K562 (cell line): ENCODE results near the gene FOSL1. TPM values are rescaled to one million over a fixed set of nuclear protein-coding genes. Genes with fewer than 3 reads are reported as not detected.

ENCODE experiments used
- ATAC-seq: fragments of 200-7000 bp; cut with Tn5 transposase; 3 replicates; pipeline ENCODE4 v1.9.1; 2020; ENCODE audit warnings: moderate library complexity
- BruUV-seq: library from RNA; stranded (reverse); fragments of 400-500 nt; replicated peaks from 2 replicates; lab custom pipeline; 2021; lab: Mats Ljungman, UMichigan
- CTCF ChIA-PET: fragments of 300-600 bp; formaldehyde crosslinking; extraction: SDS; loops from one replicate; lab custom pipeline; 2021; ENCODE audit warnings: low intra/inter-chr PET ratio; lab: Yijun Ruan, JAX
- POLR2A ChIA-PET: fragments of 300-600, 350-650 bp; sonication (Branson Sonifier 250); formaldehyde crosslinking; extraction: SDS; loops from one replicate; lab custom pipeline; 2021; ENCODE audit warnings: antibody characterized with exemption, inconsistent platforms; lab: Yijun Ruan, JAX
- DNase-seq, 4 experiments: peaks; one replicate each; pipeline versions ENCODE4 v3.0.0 to v3.0.0-alpha.2; 2011 to 2018; ENCODE audit warnings: low spot score in 3 of 4, mixed read lengths in 3 of 4; ENCODE audit errors: extremely low read depth in 1 of 4
- FAIRE-seq: peaks from 2 replicates; lab custom pipeline; 2011; peaks lifted over from hg19 to GRCh38; lab: Jason Lieb, UNC
- H2AFZ ChIP-seq: 2 replicates; pipeline ENCODE4 v1.6.0; 2011; ENCODE audit warnings: low read depth, low read length, control low read depth, inconsistent platforms
- H3K27ac ChIP-seq: fragments of 200-600 bp; 3 replicates; pipeline ENCODE4 v1.8.0; 2011; ENCODE audit warnings: low read depth, mild to moderate bottlenecking, control low read depth, inconsistent platforms, low read length, moderate library complexity, mixed read lengths; ENCODE audit errors: extremely low read depth
- H3K27me3 ChIP-seq, 2 experiments: fragments of 300-600 bp in 1 of 2; 2 replicates in 1 of 2; 3 replicates in 1 of 2; pipeline versions ENCODE4 v1.6.0 to v1.8.0; 2011; ENCODE audit warnings: inconsistent platforms in 2 of 2, low read length in 2 of 2, mild to moderate bottlenecking in 1 of 2, mixed read lengths in 1 of 2, moderate library complexity in 1 of 2; ENCODE audit not compliant: control insufficient read depth in 2 of 2, insufficient read depth in 2 of 2
- H3K36me3 ChIP-seq: fragments of 300-600 bp; 3 replicates; pipeline ENCODE4 v1.8.0; 2011; ENCODE audit warnings: mild to moderate bottlenecking, low read length, inconsistent platforms; ENCODE audit not compliant: control insufficient read depth, insufficient read depth
- H3K4me1 ChIP-seq, 2 experiments: fragments of 200-600 bp in 1 of 2; replicated peaks in 1 of 2; 2 replicates in 1 of 2; 3 replicates in 1 of 2; pipeline versions ENCODE4 v1.5.1 to v1.8.0; 2011; ENCODE audit warnings: inconsistent platforms in 2 of 2, low read length in 2 of 2, mild to moderate bottlenecking in 1 of 2, mixed read lengths in 1 of 2, moderate library complexity in 1 of 2; ENCODE audit not compliant: control insufficient read depth in 2 of 2, insufficient read depth in 2 of 2
- H3K4me2 ChIP-seq: 2 replicates; pipeline ENCODE4 v1.6.1; 2011; ENCODE audit warnings: low read length, control low read depth, inconsistent platforms, mixed read lengths; ENCODE audit not compliant: insufficient read depth
- H3K4me3 ChIP-seq: fragments of 200-600 bp; sonication (generic), shearing (Covaris generic); 2 replicates; pipeline ENCODE4 v1.5.1; 2016; ENCODE audit warnings: control low read depth, inconsistent platforms
- H3K79me2 ChIP-seq: fragments of 200-600 bp; 3 replicates; pipeline ENCODE4 v1.8.0; 2011; ENCODE audit warnings: low read length, inconsistent platforms; ENCODE audit not compliant: control insufficient read depth, insufficient read depth
- H3K9ac ChIP-seq, 2 experiments: 2 replicates each; pipeline versions ENCODE4 v1.6.0 to v1.6.1; 2011; ENCODE audit warnings: low read depth in 2 of 2, low read length in 2 of 2, control low read depth in 1 of 2, inconsistent platforms in 1 of 2, mild to moderate bottlenecking in 1 of 2, mixed read lengths in 1 of 2; ENCODE audit not compliant: insufficient read depth in 1 of 2
- H3K9me1 ChIP-seq: one replicate; pipeline ENCODE4 v1.6.0; 2011; ENCODE audit warnings: inconsistent platforms, mild to moderate bottlenecking, low read length, moderate library complexity; ENCODE audit not compliant: control insufficient read depth, insufficient read depth
- H3K9me3 ChIP-seq: replicated peaks from 2 replicates; pipeline ENCODE4 v1.5.1; 2011; ENCODE audit warnings: low read depth, low read length, inconsistent platforms; ENCODE audit not compliant: control insufficient read depth, insufficient read depth
- H4K20me1 ChIP-seq: replicated peaks from 2 replicates; pipeline ENCODE4 v1.6.1; 2011; ENCODE audit warnings: low read length, inconsistent platforms, mixed read lengths; ENCODE audit not compliant: control insufficient read depth, insufficient read depth
- ARID1B ChIP-seq: fragments of 450-650 bp; IDR thresholded peaks from 2 replicates; pipeline ENCODE4 v1.6.1; 2016; ENCODE audit warnings: antibody characterized with exemption, mild to moderate bottlenecking, inconsistent platforms
- SRSF9 ChIP-seq: fragments of 200-400 bp; formaldehyde crosslinking; IDR thresholded peaks from 2 replicates; pipeline ENCODE4 v1.6.1; 2017; ENCODE audit warnings: low read depth, low read length, borderline replicate concordance
- WGBS: fragments of 100-300 bp; shearing (Covaris generic); methylation state at CpG from one replicate; pipeline ENCODE4 v1.1.6; 2016; ENCODE audit warnings: low coverage, mixed read lengths; ENCODE audit not compliant: insufficient coverage; ENCODE audit errors: missing lambda C conversion rate; 5-methylcytosine and 5-hydroxymethylcytosine counted together
- in situ Hi-C: fragments of 300-500 bp; cut with MboI; formaldehyde crosslinking; loops from 4 replicates; pipeline ENCODE4 v1.15.0; 2018; ENCODE audit warnings: inconsistent platforms, mixed read lengths
- intact Hi-C: fragments of 100-400 bp; cut with micrococcal nuclease; formaldehyde crosslinking; loops from 2 replicates; pipeline ENCODE4 v1.14.2; 2022
- polyA plus RNA-seq, 8 experiments: library from polyadenylated mRNA; depleted of rRNA in 4 of 8; stranded (reverse) in 5 of 8; unstranded in 3 of 8; fragments of >200 nt; fragmentation: Nextera tagmentation in 2 of 8; fragmentation: Illumina TruSeq in 1 of 8; extraction: Ambion mirVana in 2 of 8; extraction: Trizol in 1 of 8; gene quantifications; 2 replicates each; pipeline versions ENCODE4 v1.2.1 to v1.2.3, GENCODE V29; 2011 to 2014; ENCODE audit warnings: inconsistent platforms in 1 of 8, missing spikeins in 1 of 8
- total RNA-seq, 7 experiments: library from RNA; depleted of rRNA in 6 of 7; stranded (reverse); fragments of >200 nt in 6 of 7; fragmentation: Illumina TruSeq in 2 of 7; extraction: Trizol in 2 of 7; gene quantifications; 2 replicates each; pipeline versions ENCODE4 v1.2.1 to v1.2.3, GENCODE V29; 2011 to 2021; ENCODE audit warnings: low replicate concordance in 1 of 7
- TF ChIP-seq, protein P1 (sequence below): fragments of 150-350 bp; IDR thresholded peaks from 2 replicates; pipeline ENCODE4 v1.6.1; 2014; ENCODE audit warnings: low read depth, mild to moderate bottlenecking, low read length, borderline replicate concordance
- TF ChIP-seq, protein P2 (sequence below): IDR thresholded peaks from 3 replicates; pipeline ENCODE4 v1.6.1; 2011; ENCODE audit warnings: borderline replicate concordance, mild to moderate bottlenecking, moderate library complexity; ENCODE audit not compliant: insufficient read length; ENCODE audit errors: extremely low read depth
- TF ChIP-seq, protein P3 (sequence below), 3 experiments: fragments of 200-800 bp in 1 of 3; fragments of 250-450 bp in 1 of 3; fragments of 450-650 bp in 1 of 3; sonication (Bioruptor Pico) in 1 of 3; sonication (Bioruptor generic) in 1 of 3; formaldehyde crosslinking in 1 of 3; IDR thresholded peaks; 2 replicates each; pipeline versions ENCODE4 v1.6.1 to v1.8.0; 2016 to 2022; ENCODE audit warnings: mild to moderate bottlenecking in 2 of 3, missing genetic modification characterization in 2 of 3, missing compliant biosample characterization in 1 of 3, moderate library complexity in 1 of 3
- TF ChIP-seq, protein P4 (sequence below): fragments of 250-450 bp; sonication (Bioruptor Pico); IDR thresholded peaks from 2 replicates; pipeline ENCODE4 v1.8.0; 2022; ENCODE audit warnings: moderate library complexity, mild to moderate bottlenecking, inconsistent platforms

FOSL1 gene
- total and polyA plus RNA-seq, 9 of the 15 experiments (the other 6 are each of a cell fraction or from before 2014, with no cell fraction given) = 3.5 to 39.6 (median 10.0) TPM

DNA sequence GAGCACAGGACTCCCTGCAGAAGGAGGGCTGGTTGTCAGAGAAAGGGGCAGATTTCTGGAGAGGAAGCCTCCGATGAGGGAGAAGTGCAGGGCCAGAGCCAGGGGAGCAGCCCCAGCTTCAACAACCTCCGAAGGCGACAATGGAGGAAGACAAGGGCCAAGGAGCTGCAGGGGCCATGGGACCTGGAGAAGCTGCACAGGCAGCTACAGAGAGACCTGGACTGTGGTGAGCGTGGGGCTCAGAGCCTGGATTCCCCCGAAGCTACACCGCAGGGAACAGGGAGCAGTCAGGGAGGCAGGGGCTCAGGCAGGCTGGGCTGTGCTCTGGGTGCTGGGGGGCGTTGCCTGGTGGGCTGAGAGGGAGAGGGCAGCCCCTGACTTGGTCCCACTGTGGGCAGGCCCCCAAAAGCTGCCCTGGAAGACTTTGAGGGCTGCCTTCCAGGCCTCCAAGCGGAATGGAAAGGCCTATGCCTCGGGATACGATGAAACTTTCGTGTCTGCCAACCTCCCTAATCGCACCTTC, 47.5 kb upstream of the FOSL1 start:
- DNase-seq = no peak
- no peak overlapping the region for H3K4me2 ChIP-seq
- no TSS peak for BruUV-seq
- ChIA-PET CTCF (no interaction called here), POLR2A (interaction anchor here (0.9 to 2.2 kb wide), 6 partner anchors 9 to 443 kb away, joined by 3 to 7 read pairs (median 5); partner anchors contain the start of gene CCDC85B)
- no peaks in the 10 kb centered on the region for H3K9me1 ChIP-seq
- H3K9me3 ChIP-seq = no peaks in the 10 kb centered on the region
- H3K9ac ChIP-seq = peak overlapping the region in 1 of 2 experiments; percentile 79; a peak in 2 of 4 replicates
- H3K79me2 ChIP-seq = no peaks in the 10 kb centered on the region
- no peaks in the 10 kb centered on the region for H3K36me3 ChIP-seq
- H3K4me1 ChIP-seq = peaks cover 0 to 18% of the 10 kb centered on the region in 2 experiments; a peak in 2 of 5 replicates
- intact Hi-C loops = no loop called here
- no peak for FAIRE-seq
- H3K27me3 ChIP-seq = peaks cover 0 to 5% of the 10 kb centered on the region in 2 experiments; a peak in 1 of 5 replicates
- H2AFZ ChIP-seq = peak overlapping the region; percentile 42; the same call in 1 of the 2 replicates
- H3K27ac ChIP-seq = no peak overlapping the region
- in situ Hi-C loops = no loop called here
- WGBS = 11% methylated on average over 12 of the region's 12 CpGs
- peak; percentile 52 for ATAC-seq
- H3K4me3 ChIP-seq = no peak overlapping the region
- H4K20me1 ChIP-seq = no peaks in the 10 kb centered on the region
- TF ChIP-seq, protein P1, sequence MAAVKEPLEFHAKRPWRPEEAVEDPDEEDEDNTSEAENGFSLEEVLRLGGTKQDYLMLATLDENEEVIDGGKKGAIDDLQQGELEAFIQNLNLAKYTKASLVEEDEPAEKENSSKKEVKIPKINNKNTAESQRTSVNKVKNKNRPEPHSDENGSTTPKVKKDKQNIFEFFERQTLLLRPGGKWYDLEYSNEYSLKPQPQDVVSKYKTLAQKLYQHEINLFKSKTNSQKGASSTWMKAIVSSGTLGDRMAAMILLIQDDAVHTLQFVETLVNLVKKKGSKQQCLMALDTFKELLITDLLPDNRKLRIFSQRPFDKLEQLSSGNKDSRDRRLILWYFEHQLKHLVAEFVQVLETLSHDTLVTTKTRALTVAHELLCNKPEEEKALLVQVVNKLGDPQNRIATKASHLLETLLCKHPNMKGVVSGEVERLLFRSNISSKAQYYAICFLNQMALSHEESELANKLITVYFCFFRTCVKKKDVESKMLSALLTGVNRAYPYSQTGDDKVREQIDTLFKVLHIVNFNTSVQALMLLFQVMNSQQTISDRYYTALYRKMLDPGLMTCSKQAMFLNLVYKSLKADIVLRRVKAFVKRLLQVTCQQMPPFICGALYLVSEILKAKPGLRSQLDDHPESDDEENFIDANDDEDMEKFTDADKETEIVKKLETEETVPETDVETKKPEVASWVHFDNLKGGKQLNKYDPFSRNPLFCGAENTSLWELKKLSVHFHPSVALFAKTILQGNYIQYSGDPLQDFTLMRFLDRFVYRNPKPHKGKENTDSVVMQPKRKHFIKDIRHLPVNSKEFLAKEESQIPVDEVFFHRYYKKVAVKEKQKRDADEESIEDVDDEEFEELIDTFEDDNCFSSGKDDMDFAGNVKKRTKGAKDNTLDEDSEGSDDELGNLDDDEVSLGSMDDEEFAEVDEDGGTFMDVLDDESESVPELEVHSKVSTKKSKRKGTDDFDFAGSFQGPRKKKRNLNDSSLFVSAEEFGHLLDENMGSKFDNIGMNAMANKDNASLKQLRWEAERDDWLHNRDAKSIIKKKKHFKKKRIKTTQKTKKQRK = no peak
- TF ChIP-seq, protein P2, sequence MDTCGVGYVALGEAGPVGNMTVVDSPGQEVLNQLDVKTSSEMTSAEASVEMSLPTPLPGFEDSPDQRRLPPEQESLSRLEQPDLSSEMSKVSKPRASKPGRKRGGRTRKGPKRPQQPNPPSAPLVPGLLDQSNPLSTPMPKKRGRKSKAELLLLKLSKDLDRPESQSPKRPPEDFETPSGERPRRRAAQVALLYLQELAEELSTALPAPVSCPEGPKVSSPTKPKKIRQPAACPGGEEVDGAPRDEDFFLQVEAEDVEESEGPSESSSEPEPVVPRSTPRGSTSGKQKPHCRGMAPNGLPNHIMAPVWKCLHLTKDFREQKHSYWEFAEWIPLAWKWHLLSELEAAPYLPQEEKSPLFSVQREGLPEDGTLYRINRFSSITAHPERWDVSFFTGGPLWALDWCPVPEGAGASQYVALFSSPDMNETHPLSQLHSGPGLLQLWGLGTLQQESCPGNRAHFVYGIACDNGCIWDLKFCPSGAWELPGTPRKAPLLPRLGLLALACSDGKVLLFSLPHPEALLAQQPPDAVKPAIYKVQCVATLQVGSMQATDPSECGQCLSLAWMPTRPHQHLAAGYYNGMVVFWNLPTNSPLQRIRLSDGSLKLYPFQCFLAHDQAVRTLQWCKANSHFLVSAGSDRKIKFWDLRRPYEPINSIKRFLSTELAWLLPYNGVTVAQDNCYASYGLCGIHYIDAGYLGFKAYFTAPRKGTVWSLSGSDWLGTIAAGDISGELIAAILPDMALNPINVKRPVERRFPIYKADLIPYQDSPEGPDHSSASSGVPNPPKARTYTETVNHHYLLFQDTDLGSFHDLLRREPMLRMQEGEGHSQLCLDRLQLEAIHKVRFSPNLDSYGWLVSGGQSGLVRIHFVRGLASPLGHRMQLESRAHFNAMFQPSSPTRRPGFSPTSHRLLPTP = no peak
- TF ChIP-seq ARID1B (no peak), SRSF9 (no peak)
- TF ChIP-seq, protein P3, sequence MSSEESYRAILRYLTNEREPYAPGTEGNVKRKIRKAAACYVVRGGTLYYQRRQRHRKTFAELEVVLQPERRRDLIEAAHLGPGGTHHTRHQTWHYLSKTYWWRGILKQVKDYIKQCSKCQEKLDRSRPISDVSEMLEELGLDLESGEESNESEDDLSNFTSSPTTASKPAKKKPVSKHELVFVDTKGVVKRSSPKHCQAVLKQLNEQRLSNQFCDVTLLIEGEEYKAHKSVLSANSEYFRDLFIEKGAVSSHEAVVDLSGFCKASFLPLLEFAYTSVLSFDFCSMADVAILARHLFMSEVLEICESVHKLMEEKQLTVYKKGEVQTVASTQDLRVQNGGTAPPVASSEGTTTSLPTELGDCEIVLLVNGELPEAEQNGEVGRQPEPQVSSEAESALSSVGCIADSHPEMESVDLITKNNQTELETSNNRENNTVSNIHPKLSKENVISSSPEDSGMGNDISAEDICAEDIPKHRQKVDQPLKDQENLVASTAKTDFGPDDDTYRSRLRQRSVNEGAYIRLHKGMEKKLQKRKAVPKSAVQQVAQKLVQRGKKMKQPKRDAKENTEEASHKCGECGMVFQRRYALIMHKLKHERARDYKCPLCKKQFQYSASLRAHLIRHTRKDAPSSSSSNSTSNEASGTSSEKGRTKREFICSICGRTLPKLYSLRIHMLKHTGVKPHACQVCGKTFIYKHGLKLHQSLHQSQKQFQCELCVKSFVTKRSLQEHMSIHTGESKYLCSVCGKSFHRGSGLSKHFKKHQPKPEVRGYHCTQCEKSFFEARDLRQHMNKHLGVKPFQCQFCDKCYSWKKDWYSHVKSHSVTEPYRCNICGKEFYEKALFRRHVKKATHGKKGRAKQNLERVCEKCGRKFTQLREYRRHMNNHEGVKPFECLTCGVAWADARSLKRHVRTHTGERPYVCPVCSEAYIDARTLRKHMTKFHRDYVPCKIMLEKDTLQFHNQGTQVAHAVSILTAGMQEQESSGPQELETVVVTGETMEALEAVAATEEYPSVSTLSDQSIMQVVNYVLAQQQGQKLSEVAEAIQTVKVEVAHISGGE (CRISPR knock-in tag; IDR thresholded peaks at IDR 0.05) = no peak
- TF ChIP-seq, protein P4, sequence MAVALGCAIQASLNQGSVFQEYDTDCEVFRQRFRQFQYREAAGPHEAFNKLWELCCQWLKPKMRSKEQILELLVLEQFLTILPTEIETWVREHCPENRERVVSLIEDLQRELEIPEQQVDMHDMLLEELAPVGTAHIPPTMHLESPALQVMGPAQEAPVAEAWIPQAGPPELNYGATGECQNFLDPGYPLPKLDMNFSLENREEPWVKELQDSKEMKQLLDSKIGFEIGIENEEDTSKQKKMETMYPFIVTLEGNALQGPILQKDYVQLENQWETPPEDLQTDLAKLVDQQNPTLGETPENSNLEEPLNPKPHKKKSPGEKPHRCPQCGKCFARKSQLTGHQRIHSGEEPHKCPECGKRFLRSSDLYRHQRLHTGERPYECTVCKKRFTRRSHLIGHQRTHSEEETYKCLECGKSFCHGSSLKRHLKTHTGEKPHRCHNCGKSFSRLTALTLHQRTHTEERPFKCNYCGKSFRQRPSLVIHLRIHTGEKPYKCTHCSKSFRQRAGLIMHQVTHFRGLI (CRISPR knock-in tag) = no peak
